ENCODE measurements around the gene MPPED2.

The MPPED2 gene

GRCh38 chr11:30586251-30587144, at the start of gene MPPED2:
Gene MPPED2 (minus strand): TSS chr11:30586353. CDS start chr11:30580373, 5,980 bp downstream.
- peak; percentile 41 for DNase-seq

DNA sequence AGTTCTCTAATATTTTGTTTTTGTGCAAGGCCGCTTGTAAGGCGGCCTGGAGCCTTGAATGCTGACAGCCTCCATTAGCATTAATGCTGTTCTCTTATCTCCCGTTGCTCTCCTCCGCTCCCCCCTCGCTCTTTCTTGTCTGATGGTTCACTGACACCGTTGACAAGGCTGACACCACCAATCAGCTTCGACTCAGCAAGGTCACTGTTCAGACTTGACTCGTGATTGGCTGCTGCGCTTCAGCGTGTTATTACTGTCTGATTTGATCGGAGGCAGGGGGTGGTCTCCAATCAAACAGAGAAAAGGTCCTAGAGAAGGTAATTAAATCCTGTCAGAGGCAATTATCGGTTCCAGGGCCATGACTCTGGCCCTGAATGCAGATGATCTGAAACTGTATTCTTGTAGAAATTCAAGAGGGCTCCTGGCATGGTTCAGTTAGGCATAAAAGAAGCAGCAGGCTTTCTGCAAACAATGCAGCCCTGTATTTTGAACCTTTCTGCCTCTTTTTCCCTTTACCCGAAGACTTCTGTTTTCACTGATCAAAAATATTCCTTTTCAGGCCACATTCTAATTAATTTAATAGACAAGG, 49.3 kb upstream of the MPPED2 start:
- no peak for DNase-seq

- DNase-seq: no peak
These were observed 45.0 kb upstream of the MPPED2 start for GRCh38 chr11:30631148-30631547.

DNA sequence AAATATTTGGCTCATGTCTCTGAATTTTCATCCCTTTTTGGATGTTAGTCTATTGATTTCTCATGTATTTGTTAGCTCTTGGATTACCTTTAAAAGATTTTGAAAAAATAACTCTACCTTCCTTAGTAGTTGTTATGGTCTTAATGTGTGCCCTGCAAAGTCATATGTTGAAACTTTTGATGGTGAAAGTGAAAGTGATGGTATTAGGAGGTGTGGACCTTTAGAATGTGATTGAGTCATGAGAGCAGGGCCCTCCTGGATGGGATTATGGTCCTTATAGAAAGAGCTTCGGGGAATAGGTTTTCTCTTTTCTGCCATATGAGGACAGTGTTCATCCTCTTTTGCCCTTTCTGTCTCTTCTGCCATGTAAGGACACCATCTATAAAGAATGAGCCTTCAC, 33.6 kb upstream of the MPPED2 start:
- no peak for DNase-seq

DNA sequence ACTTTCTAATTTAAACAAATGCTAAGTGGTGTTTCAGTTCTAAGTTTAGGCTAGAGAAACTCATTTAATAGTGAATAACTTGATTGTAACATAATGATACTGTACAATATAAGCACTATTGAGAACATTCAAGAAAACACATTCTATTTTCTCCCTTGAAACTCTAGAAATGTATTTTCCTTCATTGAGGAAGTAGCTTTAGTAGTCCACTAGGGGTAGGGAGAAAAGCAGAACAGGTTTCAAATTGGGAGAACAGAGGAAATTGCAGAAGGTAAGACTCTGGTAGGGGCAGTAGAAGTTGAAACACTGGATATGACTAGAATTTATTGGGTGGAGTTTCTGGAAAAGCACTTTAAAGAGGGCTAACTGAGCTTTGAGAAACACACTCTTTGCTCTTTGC, 31.6 kb upstream of the MPPED2 start:
- no peak for DNase-seq

DNA sequence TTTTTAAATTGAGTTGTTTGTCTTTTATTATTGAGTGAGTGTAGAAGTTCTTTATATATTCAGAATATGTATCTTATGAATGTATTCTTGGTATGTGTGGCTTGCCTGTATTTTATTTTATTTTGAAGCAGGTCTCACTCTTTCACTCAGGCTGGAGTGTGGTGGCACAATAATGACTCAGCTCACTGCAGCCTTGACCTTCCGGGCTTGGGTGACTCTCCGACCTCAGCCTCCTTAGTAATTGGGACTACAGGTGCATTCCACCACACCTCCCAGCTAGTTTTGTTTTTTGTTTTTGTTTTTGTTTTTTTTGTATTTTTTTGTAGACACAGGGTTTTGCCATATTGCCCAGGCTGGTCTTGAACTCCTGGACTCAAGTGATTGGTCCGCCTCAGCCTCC, 24.5 kb upstream of the MPPED2 start:
- DNase-seq: no peak

DNA sequence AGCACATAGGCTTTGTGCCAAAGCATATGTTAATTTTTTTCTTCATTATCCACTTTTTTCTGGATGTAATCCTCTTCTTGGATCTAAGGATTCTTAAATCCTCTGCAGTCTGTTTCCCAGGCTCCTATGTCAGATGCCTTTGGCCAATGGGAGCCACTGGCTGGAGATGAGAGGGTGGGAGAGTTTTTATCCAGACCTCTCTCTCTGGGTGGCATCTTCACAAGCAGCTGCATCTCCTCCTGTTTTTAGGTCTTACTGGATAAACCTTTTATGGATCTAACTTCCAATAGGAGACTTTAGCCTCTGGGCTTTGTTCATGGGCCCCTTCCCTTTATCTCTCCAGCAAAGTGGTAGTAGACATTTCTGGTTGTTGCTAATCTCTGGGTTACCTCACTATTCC, 22.4 kb upstream of the MPPED2 start:
- no peak for DNase-seq

DNA sequence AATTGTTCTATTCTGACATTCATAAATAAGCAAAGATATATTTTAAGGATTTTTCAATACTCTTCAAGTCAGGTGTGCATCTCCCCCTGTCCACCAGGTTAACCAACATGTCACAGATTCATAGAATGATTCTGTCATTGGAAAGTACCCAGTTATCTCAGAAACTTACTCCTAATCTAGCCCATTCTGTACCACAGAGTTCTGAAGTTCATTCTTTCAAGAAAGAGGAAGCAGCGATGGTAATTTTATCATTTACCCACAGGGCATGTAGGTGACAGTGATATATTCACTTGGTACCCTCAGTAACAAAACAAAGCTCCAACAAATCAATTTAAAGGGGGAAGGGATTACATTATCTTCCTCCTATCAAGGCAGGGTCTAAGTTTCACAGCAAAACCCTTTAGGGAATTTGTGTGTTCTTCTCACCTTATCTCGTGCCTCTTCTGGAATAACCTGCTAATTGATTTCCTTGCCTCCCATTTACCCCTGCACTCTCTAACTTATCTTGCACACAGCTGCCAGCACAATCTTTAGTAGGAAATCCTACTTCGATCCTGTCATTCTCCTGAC, 19.0 kb upstream of the MPPED2 start:
- DNase-seq: no peak

- no peak for DNase-seq
These were observed 17.2 kb upstream of the MPPED2 start for GRCh38 chr11:30603357-30603756.

GRCh38 chr11:30596832-30597231, 10.7 kb upstream of the MPPED2 start:
- no peak for DNase-seq

DNA sequence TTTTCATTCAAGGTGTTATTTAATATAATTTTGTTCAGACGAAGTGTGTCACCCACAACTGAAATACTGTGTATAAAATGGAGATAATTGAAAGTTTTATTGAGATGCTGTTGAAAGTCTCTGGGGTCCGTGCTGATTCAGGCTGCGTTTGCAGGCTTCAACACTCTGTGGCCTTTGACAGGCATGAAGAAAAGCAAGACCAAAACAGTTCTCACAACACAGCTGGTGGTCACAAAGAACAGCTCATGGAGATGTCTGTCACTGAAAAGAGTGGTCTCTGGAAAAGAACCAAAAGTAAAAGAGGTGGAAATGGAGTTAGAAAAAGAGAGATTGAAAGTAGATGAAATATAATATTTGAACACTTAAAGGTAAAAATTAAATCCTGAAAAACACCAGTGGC, 9.8 kb upstream of the MPPED2 start:
- no peak for DNase-seq

GRCh38 chr11:30594646-30595411, 8.7 kb upstream of the MPPED2 start:
- DNase-seq: no peak

GRCh38 chr11:30587269-30587812, 1.2 kb upstream of the MPPED2 start:
- no peak for DNase-seq

DNA sequence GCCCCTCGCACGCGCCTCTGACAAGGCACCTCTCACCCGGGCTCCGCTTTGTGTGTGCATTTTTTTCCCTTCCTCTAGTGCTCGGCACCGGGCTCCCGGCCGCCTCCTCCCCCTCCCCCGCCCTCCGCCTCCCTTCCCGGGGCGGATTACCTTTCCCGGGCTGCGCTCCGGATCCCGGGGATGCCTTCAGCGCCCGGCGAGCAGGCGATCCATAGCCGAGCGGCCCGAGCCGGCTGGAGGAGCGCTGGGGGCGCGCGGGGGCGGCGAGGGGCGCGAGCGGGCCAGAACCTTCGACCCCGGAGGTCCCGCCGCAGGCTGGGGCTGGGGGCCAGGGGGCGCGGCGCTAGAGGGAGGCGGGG, 282 bp downstream of the MPPED2 start:
- DNase-seq: peak; percentile 6

DNA sequence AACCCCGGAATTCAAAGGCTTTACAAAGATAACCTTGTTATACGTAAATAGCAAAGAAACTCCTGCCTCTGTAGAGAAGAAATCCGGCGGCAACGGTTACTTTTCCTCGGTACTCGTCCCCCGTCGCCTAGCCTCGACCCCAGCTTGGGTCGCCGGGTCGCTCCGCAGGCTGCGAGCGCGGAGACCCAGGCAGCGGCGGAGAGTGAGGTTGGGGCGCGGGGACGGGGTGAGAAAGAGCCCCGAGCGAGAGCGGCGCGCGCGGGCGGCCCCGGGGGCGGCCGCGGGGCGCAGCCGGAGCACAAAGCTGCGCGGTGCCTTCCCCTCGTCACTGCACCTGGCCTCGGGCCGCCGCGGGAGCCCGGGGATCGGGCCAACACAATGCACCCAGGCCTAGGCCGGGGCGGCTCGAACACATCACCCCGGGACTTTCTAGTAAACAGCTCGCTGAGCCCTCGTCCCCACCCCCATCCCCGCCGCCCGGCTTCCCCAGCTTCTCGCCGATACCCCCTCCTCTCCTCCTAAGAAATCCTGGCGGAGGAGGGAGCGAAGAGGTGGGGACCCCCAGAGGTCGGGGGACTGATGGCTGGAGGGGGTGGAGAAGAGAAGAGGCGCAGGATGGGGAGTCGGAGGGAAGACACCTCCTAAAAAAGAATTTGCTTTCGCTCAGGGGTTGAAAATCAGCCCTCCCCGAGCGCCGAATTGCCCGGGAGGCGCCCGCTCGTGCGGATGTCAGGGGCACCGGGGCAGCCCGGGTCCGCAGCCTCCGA, 845 bp downstream of the MPPED2 start:
- peak; percentile 6 for DNase-seq

- DNase-seq: no peak
These were observed 2.5 kb downstream of the MPPED2 start for GRCh38 chr11:30583476-30584280.

DNA sequence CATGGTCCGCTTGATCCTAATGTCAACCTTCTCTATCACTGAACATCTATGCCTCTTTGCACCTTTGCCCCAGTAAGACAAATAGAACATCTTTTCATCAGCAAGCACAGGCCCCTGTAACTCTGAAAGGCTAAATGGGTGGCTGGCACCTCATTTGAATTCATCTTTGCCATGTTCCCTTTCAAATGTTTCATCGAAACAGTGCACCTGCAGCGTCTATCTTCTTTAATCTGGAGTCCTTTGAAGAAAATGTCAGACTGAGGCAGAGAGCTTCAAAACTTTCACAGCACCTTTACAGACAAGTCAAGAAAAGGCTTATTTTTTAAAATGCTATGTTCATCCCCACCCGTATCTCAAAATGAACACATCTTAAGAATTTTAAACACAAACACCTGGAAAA, 3.4 kb downstream of the MPPED2 start:
- DNase-seq: no peak

DNA sequence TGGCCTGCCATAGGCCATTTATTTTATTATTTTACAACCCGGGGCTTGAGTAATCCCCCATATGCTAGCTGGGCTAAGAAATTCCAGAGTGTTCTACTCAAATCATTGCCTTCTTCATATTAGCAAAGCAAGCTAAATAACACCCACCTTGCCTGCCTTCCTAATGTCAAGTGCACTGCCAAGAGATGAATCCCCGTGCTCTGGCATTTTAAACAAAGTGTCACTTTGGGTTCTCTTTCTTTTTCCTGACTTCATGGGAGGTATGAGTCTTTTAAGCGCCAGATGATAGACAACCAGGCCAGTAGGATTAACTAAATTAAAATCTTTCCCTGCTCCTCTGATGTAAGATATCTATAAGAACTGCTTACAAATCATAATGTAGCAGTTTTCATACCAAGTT, 4.5 kb downstream of the MPPED2 start:
- no peak for DNase-seq

GRCh38 chr11:30580573-30580972, 5.6 kb downstream of the MPPED2 start:
- DNase-seq: no peak

DNA sequence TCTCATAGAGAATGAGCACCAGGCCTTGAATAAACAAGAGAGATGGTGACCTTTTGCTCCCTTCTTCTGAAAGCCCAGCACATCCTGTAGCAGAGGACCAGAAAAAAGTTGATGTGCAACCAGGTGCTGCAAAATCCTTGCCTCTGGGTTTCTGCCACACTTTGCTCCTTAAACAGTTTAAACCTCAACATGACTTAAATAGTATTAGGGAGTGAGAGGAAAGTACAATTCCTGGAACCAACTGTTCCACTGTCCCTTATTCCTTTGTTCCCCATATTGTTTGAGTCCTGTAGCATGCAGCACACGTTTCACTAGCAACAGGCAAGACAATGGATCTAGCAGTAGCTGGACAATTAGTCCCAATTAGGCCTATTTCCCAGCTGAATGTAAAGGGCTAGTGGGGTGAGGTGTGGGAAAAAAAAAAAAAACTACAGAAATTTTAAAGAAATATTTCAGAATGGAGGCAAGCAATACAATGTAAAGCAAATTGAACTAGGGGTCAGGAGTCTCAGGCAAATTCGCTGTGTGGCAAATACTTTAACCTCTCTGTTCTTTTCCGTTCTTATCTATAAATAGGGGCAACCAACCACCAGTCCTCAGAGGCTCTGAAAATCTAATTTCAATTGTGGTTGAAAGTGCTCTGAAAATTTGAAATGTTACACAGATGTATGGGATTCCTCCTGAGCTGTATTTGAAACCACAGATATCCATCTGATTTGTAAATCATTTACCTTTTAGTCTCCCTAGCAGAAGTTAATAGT, 6.6 kb downstream of the MPPED2 start:
- no peak for DNase-seq

DNA sequence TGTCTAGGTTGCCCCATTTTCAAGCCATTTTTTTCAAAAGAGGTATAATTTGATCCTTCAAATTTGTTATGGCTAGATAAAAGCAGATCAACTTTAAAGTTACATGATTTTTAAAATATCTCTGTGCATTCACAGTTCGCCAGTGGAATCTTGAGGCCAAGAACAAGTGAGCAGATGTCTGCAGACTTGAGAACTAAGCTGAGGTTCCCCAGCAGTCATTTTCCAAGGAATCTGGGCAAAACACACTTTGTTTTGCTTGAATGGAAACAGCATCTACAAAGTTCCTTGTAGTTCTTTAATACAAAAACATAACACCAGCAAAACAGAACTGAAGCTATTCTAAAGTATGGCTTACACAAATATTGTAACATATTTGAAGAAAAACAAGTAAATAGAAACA, 7.7 kb downstream of the MPPED2 start:
- DNase-seq: no peak

Data from suppressor macrophage treated with lipopolysaccharide for 4 hours (primary cell).